ENCODE results near the gene POU2F3. TPM values are rescaled to one million over a fixed set of nuclear protein-coding genes. Genes with fewer than 3 reads are reported as not detected.
A peak's percentile ranks its signal among the peaks of the same experiment; 100 is the strongest.

The POU2F3 gene
- total RNA-seq, 1 donor from 2014 or later = not detected

GRCh38 chr11:120195601-120196320 is 44.2 kb upstream of the POU2F3 start:
- Mint-ChIP-seq H3K36me3 (ENCODE audit: unreplicated experiment) (no peaks in the 10 kb centered on the region), H3K27ac (ENCODE audit: unreplicated experiment) (no peak overlapping the region), H3K9me3 (ENCODE audit: unreplicated experiment) (no peaks in the 10 kb centered on the region), H3K27me3 (ENCODE audit: unreplicated experiment) (peaks cover 2% of the 10 kb centered on the region), H3K4me1 (ENCODE audit: low read depth, unreplicated experiment) (peaks cover 16% of the 10 kb centered on the region), H3K4me3 (ENCODE audit: unreplicated experiment) (peak overlapping the region; percentile 2)
- TF ChIP-seq CTCF (IDR thresholded peaks at IDR 0.05; ENCODE audit: partially characterized antibody, unreplicated experiment) = no peak
- DNase-seq = no peak

GRCh38 chr11:120196826-120197225 is 43.1 kb upstream of the POU2F3 start:
- DNase-seq = no peak
- Mint-ChIP-seq H3K36me3 (ENCODE audit: unreplicated experiment) (no peaks in the 10 kb centered on the region), H3K4me3 (ENCODE audit: unreplicated experiment) (no peak overlapping the region), H3K9me3 (ENCODE audit: unreplicated experiment) (no peaks in the 10 kb centered on the region), H3K27me3 (ENCODE audit: unreplicated experiment) (peaks cover 2% of the 10 kb centered on the region), H3K27ac (ENCODE audit: unreplicated experiment) (no peak overlapping the region), H3K4me1 (ENCODE audit: low read depth, unreplicated experiment) (peaks cover 14% of the 10 kb centered on the region)
- TF ChIP-seq CTCF (IDR thresholded peaks at IDR 0.05; ENCODE audit: partially characterized antibody, unreplicated experiment) = no peak

GRCh38 chr11:120197251-120197891 is 42.6 kb upstream of the POU2F3 start:
- Mint-ChIP-seq H3K9me3 (ENCODE audit: unreplicated experiment) (no peaks in the 10 kb centered on the region), H3K36me3 (ENCODE audit: unreplicated experiment) (no peaks in the 10 kb centered on the region), H3K4me1 (ENCODE audit: low read depth, unreplicated experiment) (peaks cover 17% of the 10 kb centered on the region), H3K4me3 (ENCODE audit: unreplicated experiment) (no peak overlapping the region), H3K27ac (ENCODE audit: unreplicated experiment) (no peak overlapping the region), H3K27me3 (ENCODE audit: unreplicated experiment) (peaks cover 2% of the 10 kb centered on the region)
- no peak for TF ChIP-seq CTCF (IDR thresholded peaks at IDR 0.05; ENCODE audit: partially characterized antibody, unreplicated experiment)
- DNase-seq = no peak

- no peak overlapping the region for H3K27ac Mint-ChIP-seq (ENCODE audit: unreplicated experiment)
- DNase-seq = no peak
- H3K4me1 Mint-ChIP-seq (ENCODE audit: low read depth, unreplicated experiment) = peaks cover 18% of the 10 kb centered on the region
- H3K36me3 Mint-ChIP-seq (ENCODE audit: unreplicated experiment) = no peaks in the 10 kb centered on the region
- H3K4me3 Mint-ChIP-seq (ENCODE audit: unreplicated experiment) = no peak overlapping the region
- H3K9me3 Mint-ChIP-seq (ENCODE audit: unreplicated experiment) = peaks cover under 1% of the 10 kb centered on the region
- peaks cover 5% of the 10 kb centered on the region for H3K27me3 Mint-ChIP-seq (ENCODE audit: unreplicated experiment)
- TF ChIP-seq CTCF (IDR thresholded peaks at IDR 0.05; ENCODE audit: partially characterized antibody, unreplicated experiment) = no peak
Observed at GRCh38 chr11:120197977-120198376, 42.0 kb upstream of the POU2F3 start.

- DNase-seq = no peak
- H3K4me3 Mint-ChIP-seq (ENCODE audit: unreplicated experiment) = no peak overlapping the region
- H3K36me3 Mint-ChIP-seq (ENCODE audit: unreplicated experiment) = no peaks in the 10 kb centered on the region
- no peak overlapping the region for H3K27ac Mint-ChIP-seq (ENCODE audit: unreplicated experiment)
- H3K9me3 Mint-ChIP-seq (ENCODE audit: unreplicated experiment) = peaks cover 2% of the 10 kb centered on the region
- peaks cover 21% of the 10 kb centered on the region for H3K4me1 Mint-ChIP-seq (ENCODE audit: low read depth, unreplicated experiment)
- H3K27me3 Mint-ChIP-seq (ENCODE audit: unreplicated experiment) = peaks cover 5% of the 10 kb centered on the region
- no peak for TF ChIP-seq CTCF (IDR thresholded peaks at IDR 0.05; ENCODE audit: partially characterized antibody, unreplicated experiment)
Observed at GRCh38 chr11:120198403-120198786, 41.5 kb upstream of the POU2F3 start.

All from glutamatergic neuron (in vitro differentiated cells).